LHCN-M2 (cell line): Measurements from ENCODE around the gene OSBPL3. TPM values are rescaled to one million over a fixed set of nuclear protein-coding genes. Genes with fewer than 3 reads are reported as not detected.
"Not testable (repeated sequence)": the region's sequence is repeated elsewhere in the genome, so short reads cannot be mapped to it uniquely, and the experiment has no call there.

Source experiments
- DNase-seq: peaks from one replicate; pipeline ENCODE4 v3.0.0-alpha.2; 2012; ENCODE audit warnings: low read depth
- polyA plus RNA-seq: library from polyadenylated mRNA; unstranded; fragments of >200 nt; gene quantifications from one replicate; pipeline ENCODE4 v1.2.1, GENCODE V29; 2012; ENCODE audit warnings: missing spikeins
- total RNA-seq: library from RNA; depleted of rRNA; stranded (reverse); fragments of >200 nt; gene quantifications from 2 replicates; pipeline ENCODE4 v1.2.3, GENCODE V29; 2014; rRNA removed

OSBPL3 gene
- 41.2 and 48.7 TPM in 2 replicates for total RNA-seq
- polyA plus RNA-seq: 12.6 TPM

- DNase-seq: peak; percentile 97
Observed at GRCh38 chr7:24979863-24980533, at the start of gene OSBPL3. OSBPL3 (minus strand) TSS chr7:24980178; CDS start chr7:24892472, 87,706 bp downstream.

GRCh38 chr7:25029075-25029474, 49.1 kb upstream of the OSBPL3 start:
- no peak for DNase-seq

- peak; percentile 90 for DNase-seq
Observed at GRCh38 chr7:25028370-25029021, 48.5 kb upstream of the OSBPL3 start.

GRCh38 chr7:25026156-25026555, 46.2 kb upstream of the OSBPL3 start:
- DNase-seq: no peak

- DNase-seq: peak; percentile 95
Observed at GRCh38 chr7:25025218-25025671, 45.3 kb upstream of the OSBPL3 start.

GRCh38 chr7:25024066-25024465, 44.1 kb upstream of the OSBPL3 start:
- no peak for DNase-seq

GRCh38 chr7:25017671-25018070, 37.7 kb upstream of the OSBPL3 start:
- DNase-seq: not testable (repeated sequence)

GRCh38 chr7:25014756-25015155, 34.8 kb upstream of the OSBPL3 start:
- peak; percentile 80 for DNase-seq

GRCh38 chr7:25012710-25013109, 32.7 kb upstream of the OSBPL3 start:
- DNase-seq: peak; percentile 40

- no peak for DNase-seq
Observed at GRCh38 chr7:25012254-25012653, 32.3 kb upstream of the OSBPL3 start.

- peak; percentile 83 for DNase-seq
Observed at GRCh38 chr7:25009257-25009656, 29.3 kb upstream of the OSBPL3 start.

GRCh38 chr7:25007668-25008067, 27.7 kb upstream of the OSBPL3 start:
- no peak for DNase-seq

- DNase-seq: no peak
Observed at GRCh38 chr7:25006276-25006675, 26.3 kb upstream of the OSBPL3 start.

- DNase-seq: no peak
Observed at GRCh38 chr7:25005658-25006057, 25.7 kb upstream of the OSBPL3 start.

GRCh38 chr7:25002786-25003185, 22.8 kb upstream of the OSBPL3 start:
- peak; percentile 30 for DNase-seq

GRCh38 chr7:24995466-24995865, 15.5 kb upstream of the OSBPL3 start:
- no peak for DNase-seq

GRCh38 chr7:24992314-24992713, 12.3 kb upstream of the OSBPL3 start:
- DNase-seq: no peak

GRCh38 chr7:24991353-24991752, 11.4 kb upstream of the OSBPL3 start:
- DNase-seq: no peak

- DNase-seq: no peak
Observed at GRCh38 chr7:24987331-24987842, 7.4 kb upstream of the OSBPL3 start.

- peak; percentile 28 for DNase-seq
Observed at GRCh38 chr7:24982917-24983316, 2.9 kb upstream of the OSBPL3 start.

GRCh38 chr7:24981171-24981951, 1.4 kb upstream of the OSBPL3 start:
- peak; percentile 81 for DNase-seq

GRCh38 chr7:24980534-24981170, 674 bp upstream of the OSBPL3 start:
- peak; percentile 78 for DNase-seq
